ENCODE results near the gene C1orf105. TPM values are rescaled to one million over a fixed set of nuclear protein-coding genes. Genes with fewer than 3 reads are reported as not detected.

C1orf105 gene
- total and polyA plus RNA-seq, 2 of the 8 experiments (the other 6 are each of a cell fraction or from before 2014, with no cell fraction given): not detected

DNA sequence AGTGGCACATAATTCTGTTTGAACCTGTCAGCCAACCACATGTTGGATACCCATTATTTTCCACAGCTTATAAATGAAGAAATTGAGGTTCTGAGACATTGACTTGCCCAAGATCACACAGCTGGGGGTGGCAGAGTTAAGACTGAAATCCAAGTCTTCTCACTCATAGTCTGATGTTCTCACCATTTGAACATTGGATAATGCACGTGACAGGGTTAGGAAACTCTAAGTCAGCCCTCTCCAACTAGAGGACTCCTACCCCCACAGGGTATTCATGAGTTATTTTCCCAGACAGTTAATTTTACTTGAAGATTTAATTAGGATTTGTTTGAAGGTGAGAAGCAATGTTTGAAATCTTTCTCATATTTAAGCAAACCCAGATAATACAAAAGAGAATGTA lies 38.1 kb upstream of the C1orf105 start:
- no peak overlapping the region for H4K5ac ChIP-seq (ENCODE audit: insufficient read length, low read depth, low read length)
- no peaks in the 10 kb centered on the region for H3K36me3 ChIP-seq (ENCODE audit: control insufficient read depth in 2 of 4, insufficient read depth in 4 of 4, low read length in 3 of 4)
- ChIA-PET POLR2A (ENCODE audit: partially characterized antibody) (no interaction called here), CTCF (ENCODE audit: partially characterized antibody) (interaction anchor here (1.2 kb wide), 1 partner anchor 248 kb away, joined by 3 read pairs; no protein-coding TSS in a partner anchor)
- no peaks in the 10 kb centered on the region for H3K23me2 ChIP-seq (ENCODE audit: low read depth, low read length)
- H2BK120ac ChIP-seq (replicated peaks; ENCODE audit: low read depth, low read length): no peak overlapping the region
- H3K27me3 ChIP-seq (replicated peaks in 1 of 4; ENCODE audit: control insufficient read depth in 3 of 4, extremely low read depth in 1 of 4, insufficient read depth in 3 of 4, low read length in 3 of 4): peaks cover 0 to 1% (median 0%) of the 10 kb centered on the region in 4 experiments; a peak in 1 of 7 replicates
- no peak overlapping the region for H2AK5ac ChIP-seq (ENCODE audit: low read depth, low read length)
- no peak overlapping the region for H3K18ac ChIP-seq (ENCODE audit: extremely low read depth, low read length)
- H2AFZ ChIP-seq (ENCODE audit: low read length): no peak overlapping the region
- no peak overlapping the region for H3K4ac ChIP-seq (replicated peaks; ENCODE audit: insufficient read length, low read depth, low read length)
- H2BK5ac ChIP-seq (ENCODE audit: low read depth, low read length): no peak overlapping the region
- no peak overlapping the region for H4K91ac ChIP-seq (replicated peaks; ENCODE audit: insufficient read length, low read length)
- no peaks in the 10 kb centered on the region for H3K9me3 ChIP-seq (ENCODE audit: insufficient read depth in 2 of 2, low read depth in 1 of 2, low read length in 1 of 2)
- no peak overlapping the region for H3K23ac ChIP-seq (ENCODE audit: insufficient read length)
- 94% methylated on average over 1 of the region's 1 CpG; no CpG with 5 or more reads in 1 of the 2 experiments for WGBS, 2 experiments (ENCODE audit: extremely low coverage in 1 of 2, insufficient coverage in 1 of 2, insufficient read length in 1 of 2, insufficient replicate concordance in 2 of 2, low coverage in 1 of 2, low lambda C conversion rate in 2 of 2, missing lambda C conversion rate in 1 of 2)
- FAIRE-seq (no peak), DNase-seq (ENCODE audit: low read depth in 1 of 2, low spot score in 2 of 2) (no peak)
- no peaks in the 10 kb centered on the region for H4K20me1 ChIP-seq (replicated peaks in 1 of 2; ENCODE audit: control insufficient read depth in 1 of 2, insufficient read depth in 2 of 2, low read length in 2 of 2)
- no peak overlapping the region for H3K56ac ChIP-seq (replicated peaks; ENCODE audit: insufficient read length, low read depth, low read length)
- H2BK12ac ChIP-seq (ENCODE audit: low read depth, low read length): no peak overlapping the region
- no peak overlapping the region for H2BK20ac ChIP-seq (ENCODE audit: low read length)
- no peak overlapping the region for H4K8ac ChIP-seq (ENCODE audit: extremely low read depth, insufficient read depth, low read length)
- no peaks in the 10 kb centered on the region for H3K79me2 ChIP-seq (ENCODE audit: control insufficient read depth in 1 of 2, insufficient read depth in 2 of 2, low read length in 2 of 2)
- H3K4me3 ChIP-seq (ENCODE audit: extremely low read depth in 1 of 4, insufficient read depth in 2 of 4, low read depth in 3 of 4, low read length in 4 of 4): no peak overlapping the region
- H3K9ac ChIP-seq (replicated peaks in 1 of 4; ENCODE audit: extremely low read depth in 1 of 4, low read depth in 3 of 4, low read length in 3 of 4): no peak overlapping the region
- no peak overlapping the region for H3K14ac ChIP-seq (ENCODE audit: insufficient read length)
- no peak overlapping the region for H2BK15ac ChIP-seq (ENCODE audit: low read length)
- peaks cover 0 to 7% (median 3%) of the 10 kb centered on the region in 4 experiments; a peak in 5 of 7 replicates for H3K4me1 ChIP-seq (replicated peaks in 1 of 4; ENCODE audit: control insufficient read depth in 3 of 4, insufficient read depth in 4 of 4, low read length in 3 of 4)
- H3K4me2 ChIP-seq (ENCODE audit: insufficient read depth in 1 of 2, low read depth in 2 of 2, low read length in 2 of 2): no peak overlapping the region
- no peak overlapping the region for H3K27ac ChIP-seq (ENCODE audit: low read depth, low read length)
- H3K79me1 ChIP-seq (ENCODE audit: low read depth, low read length): no peaks in the 10 kb centered on the region
- no peak for TF ChIP-seq SIN3A (conservative IDR thresholded peaks at IDR 0.05 in 1 of 2, IDR thresholded peaks at IDR 0.05 in 1 of 2; ENCODE audit: low read depth in 1 of 2, low read length in 2 of 2)
- TF ChIP-seq, protein P1, sequence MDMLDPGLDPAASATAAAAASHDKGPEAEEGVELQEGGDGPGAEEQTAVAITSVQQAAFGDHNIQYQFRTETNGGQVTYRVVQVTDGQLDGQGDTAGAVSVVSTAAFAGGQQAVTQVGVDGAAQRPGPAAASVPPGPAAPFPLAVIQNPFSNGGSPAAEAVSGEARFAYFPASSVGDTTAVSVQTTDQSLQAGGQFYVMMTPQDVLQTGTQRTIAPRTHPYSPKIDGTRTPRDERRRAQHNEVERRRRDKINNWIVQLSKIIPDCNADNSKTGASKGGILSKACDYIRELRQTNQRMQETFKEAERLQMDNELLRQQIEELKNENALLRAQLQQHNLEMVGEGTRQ (IDR thresholded peaks at IDR 0.05; ENCODE audit: low read length): no peak
- TF ChIP-seq, protein P2, sequence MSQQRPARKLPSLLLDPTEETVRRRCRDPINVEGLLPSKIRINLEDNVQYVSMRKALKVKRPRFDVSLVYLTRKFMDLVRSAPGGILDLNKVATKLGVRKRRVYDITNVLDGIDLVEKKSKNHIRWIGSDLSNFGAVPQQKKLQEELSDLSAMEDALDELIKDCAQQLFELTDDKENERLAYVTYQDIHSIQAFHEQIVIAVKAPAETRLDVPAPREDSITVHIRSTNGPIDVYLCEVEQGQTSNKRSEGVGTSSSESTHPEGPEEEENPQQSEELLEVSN (IDR thresholded peaks at IDR 0.05): no peak
- no peak for TF ChIP-seq EGR1 (IDR thresholded peaks at IDR 0.05; ENCODE audit: borderline replicate concordance, low read depth, low read length)
- no peak for TF ChIP-seq PHF8 (conservative IDR thresholded peaks at IDR 0.05; ENCODE audit: low read depth, low read length)
- TF ChIP-seq KDM5A (IDR thresholded peaks at IDR 0.05; ENCODE audit: low read length): no peak
- TF ChIP-seq RNF2 (IDR thresholded peaks at IDR 0.05; ENCODE audit: borderline replicate concordance, low read depth, low read length, missing control alignments, poor library complexity, severe bottlenecking): no peak
- no peak for TF ChIP-seq SP4 (IDR thresholded peaks at IDR 0.05; ENCODE audit: low read length)
- TF ChIP-seq SUZ12 (IDR thresholded peaks at IDR 0.05; ENCODE audit: low read length): no peak
- no peak for TF ChIP-seq JUN (IDR thresholded peaks at IDR 0.05; ENCODE audit: low read depth, low read length)
- no peak for TF ChIP-seq MAFK (IDR thresholded peaks at IDR 0.05; ENCODE audit: low read depth, low read length)
- TF ChIP-seq POU5F1 (IDR thresholded peaks at IDR 0.05; ENCODE audit: low read depth, low read length): no peak
